GM11168 (cell line): ENCODE results near the gene ALG14.

Experiments
- in situ Hi-C: fragments of 300-500 bp; cut with MboI; formaldehyde crosslinking; loops from one replicate; pipeline ENCODE4 v1.12.0; 2022; ENCODE audit warnings: low sequenced_read_pairs; ENCODE audit not compliant: unreplicated experiment

Gene ALG14

GRCh38 chr1:94937820-94938219 lies 134.9 kb downstream of the ALG14 start:
- in situ Hi-C loops = no loop called here

GRCh38 chr1:94936861-94937620 lies 135.7 kb downstream of the ALG14 start:
- in situ Hi-C loops = no loop called here

GRCh38 chr1:94935476-94935875 lies 137.3 kb downstream of the ALG14 start:
- in situ Hi-C loops = no loop called here

GRCh38 chr1:94935034-94935433 lies 137.7 kb downstream of the ALG14 start:
- in situ Hi-C loops = no loop called here

- in situ Hi-C loops = no loop called here
These were observed 138.2 kb downstream of the ALG14 start for GRCh38 chr1:94934551-94934950.

GRCh38 chr1:94931254-94931841 lies 141.4 kb downstream of the ALG14 start:
- in situ Hi-C loops = no loop called here

- in situ Hi-C loops = no loop called here
These were observed 143.2 kb downstream of the ALG14 start for GRCh38 chr1:94929351-94930217.

- in situ Hi-C loops = no loop called here
These were observed 144.3 kb downstream of the ALG14 start for GRCh38 chr1:94928293-94928939.

GRCh38 chr1:94927405-94928175 lies 145.2 kb downstream of the ALG14 start:
- in situ Hi-C loops = no loop called here

- in situ Hi-C loops = no loop called here
These were observed 145.8 kb downstream of the ALG14 start, which contains the start of gene CNN3 for GRCh38 chr1:94926915-94927404. Gene CNN3 (minus strand): TSS chr1:94927110. CDS start chr1:94926894, 216 bp downstream.

GRCh38 chr1:94926126-94926914 lies 146.4 kb downstream of the ALG14 start:
- in situ Hi-C loops = no loop called here

- in situ Hi-C loops = no loop called here
These were observed 147.1 kb downstream of the ALG14 start for GRCh38 chr1:94925561-94926125.

- in situ Hi-C loops = no loop called here
These were observed 147.7 kb downstream of the ALG14 start for GRCh38 chr1:94925004-94925403.
